GM19452 (cell line): ENCODE results near the gene TIMM44.
"Not testable (repeated sequence)": the region's sequence is repeated elsewhere in the genome, so short reads cannot be mapped to it uniquely, and the experiment has no call there.

Source experiments
- ATAC-seq: cut with Tn5 transposase; IDR thresholded peaks from one replicate; pipeline ENCODE4 v1.9.1; 2021; ENCODE audit not compliant: unreplicated experiment

The TIMM44 gene

GRCh38 chr19:7902796-7903243, 40.6 kb downstream of the TIMM44 start:
- no peak for ATAC-seq

GRCh38 chr19:7901337-7901736, 42.1 kb downstream of the TIMM44 start:
- ATAC-seq, result no peak

- no peak for ATAC-seq
Measured at GRCh38 chr19:7900931-7901330, 42.5 kb downstream of the TIMM44 start.

GRCh38 chr19:7900401-7900870, 43.0 kb downstream of the TIMM44 start:
- no peak for ATAC-seq

- ATAC-seq, result no peak
Measured at GRCh38 chr19:7899751-7900378, 43.6 kb downstream of the TIMM44 start.

GRCh38 chr19:7898967-7899366, 44.5 kb downstream of the TIMM44 start:
- no peak for ATAC-seq

- no peak for ATAC-seq
Measured at GRCh38 chr19:7897292-7897691, 46.2 kb downstream of the TIMM44 start.

GRCh38 chr19:7895565-7895964, 47.9 kb downstream of the TIMM44 start:
- no peak for ATAC-seq

GRCh38 chr19:7894612-7895309, 48.7 kb downstream of the TIMM44 start:
- no peak for ATAC-seq

GRCh38 chr19:7893362-7894101, 49.9 kb downstream of the TIMM44 start:
- not testable (repeated sequence) for ATAC-seq

GRCh38 chr19:7888826-7889217, 54.6 kb downstream of the TIMM44 start:
- ATAC-seq, result no peak

- no peak for ATAC-seq
Measured at GRCh38 chr19:7888145-7888825, 55.2 kb downstream of the TIMM44 start, which contains the start of gene LRRC8E. TSS of gene LRRC8E (plus strand) at chr19:7888510. CDS start at chr19:7895604, 7,094 bp downstream.

- ATAC-seq, result no peak
Measured at GRCh38 chr19:7887408-7888144, 55.9 kb downstream of the TIMM44 start.

GRCh38 chr19:7885818-7886217, 57.6 kb downstream of the TIMM44 start:
- no peak for ATAC-seq

- ATAC-seq, result no peak
Measured at GRCh38 chr19:7883796-7884570, 59.5 kb downstream of the TIMM44 start.

- ATAC-seq, result no peak
Measured at GRCh38 chr19:7883105-7883504, 60.4 kb downstream of the TIMM44 start.

GRCh38 chr19:7881910-7882309, 61.6 kb downstream of the TIMM44 start:
- no peak for ATAC-seq

GRCh38 chr19:7879836-7880235, 63.6 kb downstream of the TIMM44 start:
- no peak for ATAC-seq

- no peak for ATAC-seq
Measured at GRCh38 chr19:7879111-7879807, 64.2 kb downstream of the TIMM44 start.
